ENCODE measurements around the gene USP46. TPM values are rescaled to one million over a fixed set of nuclear protein-coding genes. Genes with fewer than 3 reads are reported as not detected.

The USP46 gene
- total RNA-seq, 1 experiment from 2014 or later, result 10.7 TPM

GRCh38 chr4:52657618-52658501, 1.2 kb downstream of the USP46 start:
- no peak for DNase-seq (ENCODE audit: low read depth)

DNA sequence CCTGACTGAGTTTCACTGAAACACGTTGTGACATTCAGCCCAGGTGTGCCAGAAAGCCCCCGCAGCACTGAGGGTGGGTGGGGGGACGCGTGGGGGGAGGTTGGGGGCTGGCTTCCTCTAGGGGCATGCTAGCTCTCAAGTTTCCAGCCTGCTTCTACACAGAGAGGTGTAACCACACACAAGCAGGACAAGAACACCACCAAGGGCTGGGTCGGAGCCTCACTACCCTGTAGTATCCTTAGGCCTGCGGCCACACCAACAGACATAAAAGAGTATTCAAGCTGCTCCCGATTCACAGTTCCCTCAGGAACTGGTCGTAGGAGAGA, 1.8 kb downstream of the USP46 start:
- DNase-seq (ENCODE audit: low read depth), result no peak

DNA sequence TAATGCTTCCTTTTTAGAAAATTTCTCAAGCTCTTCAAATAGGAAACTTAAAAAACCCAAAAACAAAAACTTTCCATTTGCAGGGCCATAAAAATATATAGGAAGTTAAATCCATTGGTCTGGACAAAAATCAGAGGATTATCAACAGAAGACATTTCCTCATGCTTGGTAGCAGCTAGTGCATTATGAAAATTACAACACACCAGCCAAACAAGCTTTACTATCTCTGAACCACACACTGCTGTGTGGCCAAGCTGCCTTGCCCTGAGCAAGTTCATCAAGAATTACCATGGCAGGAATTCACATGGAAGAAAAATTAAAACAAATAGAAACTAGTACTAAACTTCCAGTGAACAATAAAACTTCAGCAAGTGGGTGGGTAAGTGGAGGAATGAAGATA, 3.6 kb downstream of the USP46 start:
- no peak for DNase-seq (ENCODE audit: low read depth)

- no peak for DNase-seq (ENCODE audit: low read depth)
Measured at GRCh38 chr4:52651996-52652672, 7.0 kb downstream of the USP46 start.

DNA sequence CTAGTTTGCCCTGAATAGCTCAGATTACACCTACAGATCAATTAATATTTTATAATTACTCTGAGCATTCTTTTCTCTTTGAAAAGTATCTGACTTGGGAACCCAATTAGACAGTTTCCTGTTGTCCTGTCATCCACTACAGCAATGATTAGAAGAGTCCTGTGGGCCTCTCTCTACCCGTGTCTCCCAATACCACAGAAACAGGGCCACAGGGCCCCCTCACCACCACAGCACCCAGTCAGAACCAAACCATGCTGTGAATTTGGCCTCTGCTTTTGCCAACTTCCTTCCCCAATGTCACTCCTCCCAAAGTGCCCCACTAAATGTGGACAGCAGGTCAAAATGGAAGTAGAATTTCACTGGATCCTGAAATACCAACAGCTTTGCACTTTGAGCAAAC, 10.3 kb downstream of the USP46 start:
- no peak for DNase-seq (ENCODE audit: low read depth)

- no peak for DNase-seq (ENCODE audit: low read depth)
Measured at GRCh38 chr4:52646741-52647140, 12.4 kb downstream of the USP46 start.

DNA sequence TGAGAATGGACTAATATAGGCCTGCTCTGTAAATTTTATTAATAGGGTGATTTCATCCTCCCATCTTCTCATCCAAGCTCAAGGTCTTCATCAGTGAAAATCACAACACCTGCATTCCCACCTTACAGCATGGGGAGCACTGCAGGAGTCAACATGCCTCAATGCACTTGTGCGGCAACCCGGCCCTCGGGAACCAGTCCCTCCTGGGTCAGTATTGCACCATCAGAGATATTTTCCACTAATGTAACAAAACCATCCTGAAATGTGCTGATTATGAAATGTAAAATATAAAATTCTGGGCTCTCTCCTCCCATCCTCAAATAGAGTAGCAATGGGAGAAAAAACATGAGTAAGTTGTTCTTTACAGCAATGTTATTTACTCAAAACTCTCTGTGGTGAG, 13.0 kb downstream of the USP46 start:
- no peak for DNase-seq (ENCODE audit: low read depth)

- no peak for DNase-seq (ENCODE audit: low read depth)
Measured at GRCh38 chr4:52645300-52645699, 13.8 kb downstream of the USP46 start.

DNA sequence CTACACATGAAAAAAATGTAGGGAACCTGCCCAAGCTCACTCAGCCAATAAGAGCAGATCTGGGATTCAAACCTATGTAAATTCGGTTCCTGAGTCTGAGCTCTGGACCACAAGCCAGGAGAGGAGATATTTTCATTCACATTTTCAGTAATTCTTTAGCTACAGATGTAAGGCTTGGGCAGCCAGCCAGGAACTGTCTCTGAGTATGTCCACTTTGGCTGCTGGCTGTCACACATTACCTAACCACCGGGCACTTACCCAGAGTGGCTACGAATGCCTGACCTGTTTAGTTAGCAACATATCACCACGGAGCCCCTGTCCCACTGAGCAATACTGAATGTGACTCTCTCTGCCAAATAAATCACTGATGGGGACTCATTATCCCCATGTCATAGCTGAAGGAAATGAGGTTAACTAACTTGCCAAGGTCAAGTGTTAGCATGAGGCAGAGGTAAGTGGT, 15.3 kb downstream of the USP46 start:
- DNase-seq (ENCODE audit: low read depth), result no peak

DNA sequence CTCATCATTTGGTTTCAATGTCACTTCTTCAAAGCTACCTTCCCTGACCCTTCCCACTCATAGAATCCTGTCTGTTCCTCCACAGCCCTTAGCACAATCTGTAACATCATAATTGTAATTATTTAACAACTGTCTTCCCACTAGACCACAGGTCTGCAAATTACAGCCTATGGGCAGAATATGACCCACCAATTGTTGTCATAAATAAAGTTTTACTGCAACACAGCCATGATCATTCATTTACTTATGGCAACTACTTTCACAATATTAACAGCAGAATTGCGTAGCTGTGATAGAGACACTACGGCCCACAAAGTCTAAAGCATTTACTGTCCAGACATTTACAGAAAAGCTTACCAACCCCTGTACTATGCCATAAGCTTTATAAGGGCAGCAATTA, 15.9 kb downstream of the USP46 start:
- no peak for DNase-seq (ENCODE audit: low read depth)

GRCh38 chr4:52641854-52642563, 17.1 kb downstream of the USP46 start:
- DNase-seq (ENCODE audit: low read depth), result peak; percentile 62

DNA sequence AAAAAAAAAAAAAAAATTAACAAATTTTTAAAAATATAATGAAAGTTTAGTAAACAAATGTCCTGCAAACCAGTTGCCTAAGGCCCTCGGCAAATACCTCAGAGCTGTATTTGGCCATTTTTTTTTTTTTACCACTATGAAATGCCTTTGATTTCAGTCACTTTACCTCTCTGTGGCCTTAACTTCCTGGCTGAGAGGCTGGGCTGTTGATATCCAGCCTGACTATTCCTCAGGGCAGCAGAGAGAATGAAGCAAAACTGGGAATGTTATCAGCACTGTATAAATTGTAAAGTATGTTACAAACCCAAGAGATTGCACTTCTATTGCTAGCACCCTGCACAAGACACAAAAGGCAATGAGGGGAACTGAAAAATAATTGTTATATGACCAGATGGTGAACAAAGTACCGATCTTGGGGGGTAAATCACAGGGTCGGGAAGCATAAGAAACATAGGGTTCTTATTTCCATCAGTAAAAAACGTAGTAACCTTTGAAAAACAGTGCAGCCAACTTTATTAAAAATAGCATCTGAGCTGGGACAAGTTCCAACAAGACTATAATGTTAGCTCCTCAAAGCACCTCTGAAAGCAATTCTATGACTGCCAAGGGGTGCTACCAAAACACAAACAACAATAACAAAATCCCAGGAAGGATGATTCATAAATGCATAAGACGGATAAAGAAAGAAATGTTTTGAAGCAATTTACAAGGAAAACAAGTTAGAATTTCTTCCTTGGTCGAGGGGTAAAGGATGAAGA, 18.1 kb downstream of the USP46 start:
- peak; percentile 27 for DNase-seq (ENCODE audit: low read depth)

- no peak for DNase-seq (ENCODE audit: low read depth)
Measured at GRCh38 chr4:52638717-52639116, 20.4 kb downstream of the USP46 start.

DNA sequence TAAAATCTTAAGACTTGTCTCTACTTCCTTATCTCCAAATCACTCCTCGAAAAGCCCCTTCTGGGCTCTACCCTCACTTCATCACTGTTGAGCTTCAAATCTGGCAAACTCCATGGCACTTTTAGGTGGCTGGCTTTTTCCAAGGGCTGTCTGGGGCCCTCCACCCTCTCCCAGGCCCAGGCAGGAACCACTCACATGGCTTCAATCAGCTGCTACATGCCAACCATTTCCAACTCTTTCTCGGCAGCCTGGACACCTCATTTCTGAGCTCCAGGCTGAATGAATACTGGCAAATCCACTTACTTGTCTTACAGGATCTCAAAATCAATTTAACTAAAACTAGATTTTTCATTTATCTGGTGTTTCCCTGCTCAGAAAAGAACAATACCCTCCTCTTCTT, 22.0 kb downstream of the USP46 start:
- DNase-seq (ENCODE audit: low read depth), result no peak

DNA sequence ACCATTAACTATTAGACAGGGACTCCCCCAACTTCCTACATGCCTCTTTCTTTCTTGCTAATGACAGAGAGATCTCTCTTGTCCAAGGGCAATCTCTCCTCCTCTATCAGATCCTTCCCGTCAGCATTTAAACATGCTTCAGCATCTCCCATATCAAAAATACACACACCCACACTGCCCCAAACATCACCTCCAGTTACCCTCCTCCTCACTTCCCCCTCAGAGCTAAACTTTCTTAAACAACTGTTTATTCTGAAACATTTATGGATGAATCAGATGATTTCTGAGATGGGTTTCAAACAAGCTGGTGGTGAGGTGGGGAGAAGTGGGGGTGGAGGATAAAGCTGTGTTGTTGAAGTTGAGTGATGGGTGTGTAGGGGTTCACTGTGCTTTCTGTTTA, 23.5 kb downstream of the USP46 start:
- DNase-seq (ENCODE audit: low read depth), result no peak

DNA sequence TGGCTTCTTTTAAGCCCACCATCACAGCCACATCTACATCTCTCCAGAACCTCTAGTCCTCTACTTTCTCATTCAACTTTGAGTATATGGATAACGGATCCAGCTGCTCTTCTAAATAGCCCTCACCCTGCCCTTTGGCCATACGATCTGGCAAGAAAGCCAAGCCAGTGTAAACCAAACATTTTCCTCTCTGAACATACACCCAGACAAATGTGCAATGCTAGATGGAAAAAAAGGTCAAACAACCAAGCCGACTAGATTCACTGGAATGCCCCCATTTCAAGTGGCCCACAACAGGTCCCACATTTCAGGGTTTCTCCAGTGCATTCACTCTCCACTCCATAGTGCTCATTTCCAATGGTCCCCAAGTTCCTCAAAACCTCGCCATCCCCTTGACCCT, 24.0 kb downstream of the USP46 start:
- no peak for DNase-seq (ENCODE audit: low read depth)

GRCh38 chr4:52633846-52634245, 25.3 kb downstream of the USP46 start:
- no peak for DNase-seq (ENCODE audit: low read depth)

DNA sequence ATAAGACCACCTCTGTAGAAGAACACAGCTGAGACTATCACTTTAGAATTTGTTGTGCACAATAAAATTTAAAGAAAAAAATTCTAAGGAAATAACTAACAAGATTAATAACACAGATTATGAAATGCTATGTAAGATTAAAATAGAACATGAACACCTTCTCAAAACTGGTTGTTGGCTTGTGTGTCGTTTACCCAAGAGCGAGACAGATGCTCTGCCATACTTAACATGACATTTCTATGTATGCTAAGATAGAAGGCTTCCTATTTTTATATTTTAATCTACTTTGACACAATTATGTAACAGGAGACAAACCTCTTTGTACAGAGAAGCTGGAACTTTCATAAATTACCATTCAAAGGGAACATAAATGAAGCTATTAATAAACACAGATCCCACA, 30.1 kb downstream of the USP46 start:
- DNase-seq (ENCODE audit: low read depth), result no peak

GRCh38 chr4:52628543-52628942, 30.6 kb downstream of the USP46 start:
- DNase-seq (ENCODE audit: low read depth), result no peak

GRCh38 chr4:52627876-52628275, 31.2 kb downstream of the USP46 start:
- no peak for DNase-seq (ENCODE audit: low read depth)

- no peak for DNase-seq (ENCODE audit: low read depth)
Measured at GRCh38 chr4:52625216-52625615, 33.9 kb downstream of the USP46 start.

GRCh38 chr4:52622564-52622963, 36.5 kb downstream of the USP46 start:
- DNase-seq (ENCODE audit: low read depth), result no peak
